ENCODE data around the gene TBC1D10A.

DNA sequence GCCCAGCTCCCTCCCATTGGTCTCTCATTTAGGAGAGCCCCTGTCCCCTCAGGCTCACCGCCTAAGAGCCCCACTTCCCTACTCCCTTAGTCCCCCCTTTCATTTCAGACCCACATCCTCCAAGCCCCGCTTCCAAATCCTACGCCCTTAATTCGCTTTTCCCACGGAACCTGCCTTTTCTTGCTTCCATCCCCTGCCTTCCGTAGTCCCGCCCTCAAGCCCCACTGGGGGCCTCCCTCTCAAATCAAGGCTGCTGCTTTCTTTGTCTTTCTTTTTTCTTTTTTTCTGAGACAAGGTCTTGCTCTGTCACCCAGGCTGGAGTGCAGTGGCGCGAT, 30.5 kb upstream of the TBC1D10A start:
- TF ChIP-seq EZH2 (IDR thresholded peaks at IDR 0.05; ENCODE audit: borderline replicate concordance, low read length): no peak
- TF ChIP-seq, protein P1, sequence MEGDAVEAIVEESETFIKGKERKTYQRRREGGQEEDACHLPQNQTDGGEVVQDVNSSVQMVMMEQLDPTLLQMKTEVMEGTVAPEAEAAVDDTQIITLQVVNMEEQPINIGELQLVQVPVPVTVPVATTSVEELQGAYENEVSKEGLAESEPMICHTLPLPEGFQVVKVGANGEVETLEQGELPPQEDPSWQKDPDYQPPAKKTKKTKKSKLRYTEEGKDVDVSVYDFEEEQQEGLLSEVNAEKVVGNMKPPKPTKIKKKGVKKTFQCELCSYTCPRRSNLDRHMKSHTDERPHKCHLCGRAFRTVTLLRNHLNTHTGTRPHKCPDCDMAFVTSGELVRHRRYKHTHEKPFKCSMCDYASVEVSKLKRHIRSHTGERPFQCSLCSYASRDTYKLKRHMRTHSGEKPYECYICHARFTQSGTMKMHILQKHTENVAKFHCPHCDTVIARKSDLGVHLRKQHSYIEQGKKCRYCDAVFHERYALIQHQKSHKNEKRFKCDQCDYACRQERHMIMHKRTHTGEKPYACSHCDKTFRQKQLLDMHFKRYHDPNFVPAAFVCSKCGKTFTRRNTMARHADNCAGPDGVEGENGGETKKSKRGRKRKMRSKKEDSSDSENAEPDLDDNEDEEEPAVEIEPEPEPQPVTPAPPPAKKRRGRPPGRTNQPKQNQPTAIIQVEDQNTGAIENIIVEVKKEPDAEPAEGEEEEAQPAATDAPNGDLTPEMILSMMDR (conservative IDR thresholded peaks at IDR 0.05 in 1 of 2, IDR thresholded peaks at IDR 0.05 in 1 of 2; ENCODE audit: extremely low read depth in 1 of 2, insufficient read depth in 1 of 2, low read depth in 1 of 2, low read length in 2 of 2): no peak

Data from mammary epithelial cell (primary cell).